ENCODE results near the gene CDHR5.

- TF ChIP-seq CTCF (IDR thresholded peaks at IDR 0.05) (no peak), POLR2A (IDR thresholded peaks at IDR 0.05) (no peak)
Measured at GRCh38 chr11:605286-606129, 19.2 kb downstream of the CDHR5 start.

All from testis (tissue), 2 donors.